ENCODE measurements around the gene METTL23. TPM values are rescaled to one million over a fixed set of nuclear protein-coding genes. Genes with fewer than 3 reads are reported as not detected.

Gene METTL23
- total RNA-seq, 2 experiments from 2014 or later: 35.4 to 37.8 TPM

- Histone ChIP-seq H3K9me3 (ENCODE audit: control insufficient read depth in 1 of 2, insufficient read depth in 1 of 2, low read length in 2 of 2) (no peaks in the 10 kb centered on the region), H3K27ac (ENCODE audit: low read depth in 1 of 2, low read length in 2 of 2) (peak overlapping the region; percentile 9 to 99), H3K4me1 (ENCODE audit: insufficient read depth, low read length) (peaks cover 53% of the 10 kb centered on the region), H3K27me3 (ENCODE audit: control insufficient read depth in 1 of 2, insufficient read depth in 2 of 2, low read length in 2 of 2) (no peaks in the 10 kb centered on the region), H3K36me3 (ENCODE audit: insufficient read depth, low read length) (peaks cover 59% of the 10 kb centered on the region), H3K4me3 (ENCODE audit: low read length) (peak overlapping the region; percentile 96)
- peak in 3 of 14 experiments; percentile 62 to 66 (median 62) for DNase-seq
- CTCF ChIA-PET: interaction anchor here (0.5 to 2.2 kb wide), 7 partner anchors 8 to 212 kb away, joined by 3 to 8 read pairs (median 4); partner anchors contain the start of genes JMJD6 and METTL23
- no peak for ATAC-seq (ENCODE audit: poor library complexity)
- intact Hi-C loops (cut with DNase I, micrococcal nuclease): loop anchor here (1.0 to 10.0 kb wide), 4 partner anchors 8 to 950 kb away; partner anchors contain the start of genes UBE2O (in 1 of the 2) and UNK (in 1 of the 2)
- Mint-ChIP-seq H3K36me3 (ENCODE audit: low read depth) (peaks cover 74% of the 10 kb centered on the region), H3K27me3 (no peaks in the 10 kb centered on the region), H3K4me1 (ENCODE audit: low read depth) (peaks cover 59% of the 10 kb centered on the region), H3K9me3 (no peaks in the 10 kb centered on the region), H3K27ac (peak overlapping the region; percentile 96), H3K4me3 (peak overlapping the region; percentile 92)
- no peak for TF ChIP-seq CTCF (IDR thresholded peaks at IDR 0.05)
- POLR2A ChIA-PET: interaction anchor here (0.6 to 7.9 kb wide), 9 partner anchors 9 to 1700 kb away, joined by 3 to 165 read pairs (median 4); partner anchors contain the start of genes JMJD6, METTL23, MXRA7 and UBALD2
These were observed 8.4 kb downstream of the METTL23 start for GRCh38 chr17:76735006-76735405.

- Histone ChIP-seq H3K4me1 (ENCODE audit: insufficient read depth, low read length) (peaks cover 47% of the 10 kb centered on the region), H3K4me3 (ENCODE audit: low read length) (peak overlapping the region; percentile 96)
- peak overlapping the region; percentile 92 for H3K4me3 Mint-ChIP-seq
These were observed 9.1 kb downstream of the METTL23 start for GRCh38 chr17:76735586-76736348.

More at GRCh38 chr17:76735586-76736348, 9.1 kb downstream of the METTL23 start:
- H3K27me3 ChIP-seq (ENCODE audit: control insufficient read depth in 1 of 2, insufficient read depth in 2 of 2, low read length in 2 of 2): no peaks in the 10 kb centered on the region
- ChIA-PET POLR2A (interaction anchor here (0.6 to 7.9 kb wide), 16 partner anchors 9 to 1701 kb away, joined by 3 to 165 read pairs (median 6); partner anchors contain the start of genes JMJD6, METTL23, MXRA7 and UBALD2), CTCF (interaction anchor here (1.0 to 2.2 kb wide), 5 partner anchors 8 to 22 kb away, joined by 3 to 8 read pairs (median 6); partner anchors contain the start of genes JMJD6 and METTL23)
- intact Hi-C loops (cut with DNase I, micrococcal nuclease): loop anchor here (1.0 to 10.0 kb wide), 4 partner anchors 8 to 951 kb away; partner anchors contain the start of genes UBE2O (in 1 of the 2) and UNK (in 1 of the 2)
- peak; percentile 21 for TF ChIP-seq CTCF (IDR thresholded peaks at IDR 0.05)
- peaks cover 66% of the 10 kb centered on the region for H3K4me1 Mint-ChIP-seq (ENCODE audit: low read depth)
- no peaks in the 10 kb centered on the region for H3K9me3 Mint-ChIP-seq
- DNase-seq (peak in 1 of 14 experiments; percentile 16), ATAC-seq (ENCODE audit: poor library complexity) (no peak)
- no peaks in the 10 kb centered on the region for H3K27me3 Mint-ChIP-seq
- H3K36me3 Mint-ChIP-seq (ENCODE audit: low read depth): peaks cover 68% of the 10 kb centered on the region
- H3K9me3 ChIP-seq (ENCODE audit: control insufficient read depth in 1 of 2, insufficient read depth in 1 of 2, low read length in 2 of 2): no peaks in the 10 kb centered on the region
- peaks cover 53% of the 10 kb centered on the region for H3K36me3 ChIP-seq (ENCODE audit: insufficient read depth, low read length)
- H3K27ac Mint-ChIP-seq: peak overlapping the region; percentile 96
- peak overlapping the region; percentile 42 to 99 for H3K27ac ChIP-seq (ENCODE audit: low read depth in 1 of 2, low read length in 2 of 2)
